GM21717 (cell line): ENCODE measurements around the gene CTNNA1.

ENCODE experiments used
- ATAC-seq: cut with Tn5 transposase; IDR thresholded peaks from one replicate; pipeline ENCODE4 v1.9.1; 2021; ENCODE audit warnings: mild to moderate bottlenecking, moderate library complexity; ENCODE audit not compliant: unreplicated experiment

CTNNA1 gene

GRCh38 chr5:138844812-138845513 lies 91.7 kb downstream of the CTNNA1 start:
- no peak for ATAC-seq

GRCh38 chr5:138849439-138849838 lies 96.2 kb downstream of the CTNNA1 start:
- ATAC-seq: no peak

GRCh38 chr5:138849882-138850281 lies 96.7 kb downstream of the CTNNA1 start:
- no peak for ATAC-seq

GRCh38 chr5:138850865-138851435 lies 97.7 kb downstream of the CTNNA1 start:
- ATAC-seq: no peak

GRCh38 chr5:138853132-138853531 lies 99.9 kb downstream of the CTNNA1 start:
- ATAC-seq: no peak

GRCh38 chr5:138867011-138867410 lies 113.8 kb downstream of the CTNNA1 start:
- ATAC-seq: no peak

- no peak for ATAC-seq
Observed at GRCh38 chr5:138869038-138869437, 115.8 kb downstream of the CTNNA1 start.

- ATAC-seq: no peak
Observed at GRCh38 chr5:138869763-138870500, 116.7 kb downstream of the CTNNA1 start.

- no peak for ATAC-seq
Observed at GRCh38 chr5:138870611-138871010, 117.4 kb downstream of the CTNNA1 start.

- ATAC-seq: no peak
Observed at GRCh38 chr5:138872841-138873465, 119.7 kb downstream of the CTNNA1 start.

- no peak for ATAC-seq
Observed at GRCh38 chr5:138873466-138874221, 120.4 kb downstream of the CTNNA1 start.

- ATAC-seq: no peak
Observed at GRCh38 chr5:138874241-138874640, 121.0 kb downstream of the CTNNA1 start.

- no peak for ATAC-seq
Observed at GRCh38 chr5:138874771-138875551, 121.7 kb downstream of the CTNNA1 start, which contains the start of gene LRRTM2. Gene LRRTM2, minus strand, starts transcription at chr5:138875335. Its CDS starts 424 bp downstream, at chr5:138874911.

GRCh38 chr5:138875552-138875875 lies 122.3 kb downstream of the CTNNA1 start:
- ATAC-seq: no peak

- ATAC-seq: no peak
Observed at GRCh38 chr5:138875946-138876345, 122.7 kb downstream of the CTNNA1 start.

- no peak for ATAC-seq
Observed at GRCh38 chr5:138876811-138877210, 123.6 kb downstream of the CTNNA1 start.

GRCh38 chr5:138878437-138879235 lies 125.4 kb downstream of the CTNNA1 start:
- ATAC-seq: no peak

GRCh38 chr5:138883211-138883610 lies 130.0 kb downstream of the CTNNA1 start:
- ATAC-seq: no peak

- ATAC-seq: no peak
Observed at GRCh38 chr5:138884094-138884493, 130.9 kb downstream of the CTNNA1 start.
